K562 (cell line): Measurements from ENCODE around the gene PGS1.

ENCODE experiments used
- EP300 ChIP-seq: IDR thresholded peaks from 2 replicates; pipeline ENCODE4 v1.6.1; 2012; ENCODE audit warnings: low read length, improper control_type of control experiment
- ETV6 ChIP-seq, 3 experiments: fragments of 150-350 bp in 1 of 3; sonication (generic) in 1 of 3; formaldehyde crosslinking in 1 of 3; IDR thresholded peaks; 2 replicates each; pipeline versions ENCODE4 v1.6.1 to v1.8.0; 2014 to 2022; ENCODE audit warnings: borderline replicate concordance in 2 of 3, low read depth in 2 of 3, antibody characterized with exemption in 1 of 3, low read length in 1 of 3, mild to moderate bottlenecking in 1 of 3, missing genetic modification reagents in 1 of 3
- POLR2A ChIP-seq: fragments of 450-650 bp; conservative IDR thresholded peaks from 2 replicates; pipeline ENCODE4 v1.6.1; 2016
- POLR2AphosphoS5 ChIP-seq: IDR thresholded peaks from 2 replicates; pipeline ENCODE4 v1.6.1; 2011; ENCODE audit warnings: mild to moderate bottlenecking, low read depth, low read length, moderate library complexity; ENCODE audit not compliant: control insufficient read depth, insufficient read depth
- SIRT6 ChIP-seq: IDR thresholded peaks from one replicate; pipeline ENCODE4 v1.6.1; 2012; ENCODE audit warnings: low read depth, mild to moderate bottlenecking, control low read depth, inconsistent platforms, low read length, moderate library complexity
- TAF1 ChIP-seq: IDR thresholded peaks from 2 replicates; pipeline ENCODE4 v1.6.1; 2011; ENCODE audit warnings: mild to moderate bottlenecking, low read length, moderate library complexity; ENCODE audit not compliant: insufficient read depth, control insufficient read depth, severe bottlenecking; ENCODE audit errors: extremely low read depth
- ZC3H4 ChIP-seq: sonication (generic); formaldehyde crosslinking; IDR thresholded peaks from 2 replicates; pipeline ENCODE4 v1.9.0; 2021; ENCODE audit warnings: missing genetic modification reagents, borderline replicate concordance
- ZNF384 ChIP-seq: IDR thresholded peaks from 2 replicates; pipeline ENCODE4 v1.6.1; 2012; ENCODE audit warnings: low read depth, low read length, improper control_type of control experiment
- TF ChIP-seq, protein P1 (sequence below): fragments of 200-800 bp; sonication (Bioruptor generic); IDR thresholded peaks from 2 replicates; pipeline ENCODE4 v1.6.1; 2016; ENCODE audit warnings: missing genetic modification characterization, missing compliant biosample characterization
- TF ChIP-seq, protein P2 (sequence below), 3 experiments: IDR thresholded peaks in 2 of 3; conservative IDR thresholded peaks in 1 of 3; 2 replicates each; pipeline ENCODE4 v1.5.1; 2011 to 2012; ENCODE audit warnings: low read length in 3 of 3, mild to moderate bottlenecking in 3 of 3, control low read depth in 2 of 3, improper control_type of control experiment in 1 of 3, inconsistent platforms in 1 of 3, low read depth in 1 of 3, mixed read lengths in 1 of 3, moderate library complexity in 1 of 3; ENCODE audit not compliant: insufficient read depth in 2 of 3

DNA sequence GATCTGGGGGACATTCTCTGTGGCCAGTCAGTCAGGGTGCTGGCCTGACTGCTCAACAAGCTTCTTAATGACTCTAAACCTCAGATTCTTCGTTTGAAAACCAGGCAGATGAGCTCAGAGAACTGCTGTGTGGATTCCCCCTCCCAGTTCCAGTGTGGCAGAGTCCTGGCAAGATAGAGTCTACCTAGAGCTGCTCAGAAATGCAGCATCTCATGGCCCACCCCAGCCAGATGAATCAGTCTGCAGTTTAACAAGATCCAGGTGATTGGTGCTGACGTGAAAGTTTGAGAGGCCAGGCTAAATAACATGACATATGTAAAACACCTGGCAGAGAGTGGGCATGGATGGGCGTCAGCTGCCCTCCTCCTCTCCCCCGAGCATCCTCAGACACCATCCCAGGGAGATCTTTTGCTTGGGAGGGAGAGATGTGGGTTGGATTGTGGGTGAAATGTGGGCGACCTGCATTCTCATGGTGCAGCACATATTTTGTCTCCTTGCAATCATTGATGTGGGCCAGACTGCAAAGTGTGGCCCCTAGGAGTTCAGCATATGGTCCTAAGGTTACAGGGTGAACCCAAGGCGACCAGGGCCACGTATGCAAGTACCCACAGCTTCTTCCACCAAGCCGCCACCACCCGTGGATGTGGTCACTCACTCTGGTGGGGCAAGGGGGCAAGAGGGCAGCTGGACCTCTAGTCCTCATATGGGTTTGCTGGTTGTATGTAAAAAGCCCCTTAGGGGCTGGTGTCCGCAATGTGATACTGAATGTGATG is 38.1 kb upstream of the PGS1 start:
- no peak for TF ChIP-seq POLR2AphosphoS5
- TF ChIP-seq, protein P1, sequence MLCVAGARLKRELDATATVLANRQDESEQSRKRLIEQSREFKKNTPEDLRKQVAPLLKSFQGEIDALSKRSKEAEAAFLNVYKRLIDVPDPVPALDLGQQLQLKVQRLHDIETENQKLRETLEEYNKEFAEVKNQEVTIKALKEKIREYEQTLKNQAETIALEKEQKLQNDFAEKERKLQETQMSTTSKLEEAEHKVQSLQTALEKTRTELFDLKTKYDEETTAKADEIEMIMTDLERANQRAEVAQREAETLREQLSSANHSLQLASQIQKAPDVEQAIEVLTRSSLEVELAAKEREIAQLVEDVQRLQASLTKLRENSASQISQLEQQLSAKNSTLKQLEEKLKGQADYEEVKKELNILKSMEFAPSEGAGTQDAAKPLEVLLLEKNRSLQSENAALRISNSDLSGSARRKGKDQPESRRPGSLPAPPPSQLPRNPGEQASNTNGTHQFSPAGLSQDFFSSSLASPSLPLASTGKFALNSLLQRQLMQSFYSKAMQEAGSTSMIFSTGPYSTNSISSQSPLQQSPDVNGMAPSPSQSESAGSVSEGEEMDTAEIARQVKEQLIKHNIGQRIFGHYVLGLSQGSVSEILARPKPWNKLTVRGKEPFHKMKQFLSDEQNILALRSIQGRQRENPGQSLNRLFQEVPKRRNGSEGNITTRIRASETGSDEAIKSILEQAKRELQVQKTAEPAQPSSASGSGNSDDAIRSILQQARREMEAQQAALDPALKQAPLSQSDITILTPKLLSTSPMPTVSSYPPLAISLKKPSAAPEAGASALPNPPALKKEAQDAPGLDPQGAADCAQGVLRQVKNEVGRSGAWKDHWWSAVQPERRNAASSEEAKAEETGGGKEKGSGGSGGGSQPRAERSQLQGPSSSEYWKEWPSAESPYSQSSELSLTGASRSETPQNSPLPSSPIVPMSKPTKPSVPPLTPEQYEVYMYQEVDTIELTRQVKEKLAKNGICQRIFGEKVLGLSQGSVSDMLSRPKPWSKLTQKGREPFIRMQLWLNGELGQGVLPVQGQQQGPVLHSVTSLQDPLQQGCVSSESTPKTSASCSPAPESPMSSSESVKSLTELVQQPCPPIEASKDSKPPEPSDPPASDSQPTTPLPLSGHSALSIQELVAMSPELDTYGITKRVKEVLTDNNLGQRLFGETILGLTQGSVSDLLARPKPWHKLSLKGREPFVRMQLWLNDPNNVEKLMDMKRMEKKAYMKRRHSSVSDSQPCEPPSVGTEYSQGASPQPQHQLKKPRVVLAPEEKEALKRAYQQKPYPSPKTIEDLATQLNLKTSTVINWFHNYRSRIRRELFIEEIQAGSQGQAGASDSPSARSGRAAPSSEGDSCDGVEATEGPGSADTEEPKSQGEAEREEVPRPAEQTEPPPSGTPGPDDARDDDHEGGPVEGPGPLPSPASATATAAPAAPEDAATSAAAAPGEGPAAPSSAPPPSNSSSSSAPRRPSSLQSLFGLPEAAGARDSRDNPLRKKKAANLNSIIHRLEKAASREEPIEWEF, result no peak
- TF ChIP-seq TAF1, result no peak
- TF ChIP-seq SIRT6, result no peak
- TF ChIP-seq, protein P2, sequence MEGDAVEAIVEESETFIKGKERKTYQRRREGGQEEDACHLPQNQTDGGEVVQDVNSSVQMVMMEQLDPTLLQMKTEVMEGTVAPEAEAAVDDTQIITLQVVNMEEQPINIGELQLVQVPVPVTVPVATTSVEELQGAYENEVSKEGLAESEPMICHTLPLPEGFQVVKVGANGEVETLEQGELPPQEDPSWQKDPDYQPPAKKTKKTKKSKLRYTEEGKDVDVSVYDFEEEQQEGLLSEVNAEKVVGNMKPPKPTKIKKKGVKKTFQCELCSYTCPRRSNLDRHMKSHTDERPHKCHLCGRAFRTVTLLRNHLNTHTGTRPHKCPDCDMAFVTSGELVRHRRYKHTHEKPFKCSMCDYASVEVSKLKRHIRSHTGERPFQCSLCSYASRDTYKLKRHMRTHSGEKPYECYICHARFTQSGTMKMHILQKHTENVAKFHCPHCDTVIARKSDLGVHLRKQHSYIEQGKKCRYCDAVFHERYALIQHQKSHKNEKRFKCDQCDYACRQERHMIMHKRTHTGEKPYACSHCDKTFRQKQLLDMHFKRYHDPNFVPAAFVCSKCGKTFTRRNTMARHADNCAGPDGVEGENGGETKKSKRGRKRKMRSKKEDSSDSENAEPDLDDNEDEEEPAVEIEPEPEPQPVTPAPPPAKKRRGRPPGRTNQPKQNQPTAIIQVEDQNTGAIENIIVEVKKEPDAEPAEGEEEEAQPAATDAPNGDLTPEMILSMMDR (IDR thresholded peaks at IDR 0.05 in 2 of 3, conservative IDR thresholded peaks at IDR 0.05 in 1 of 3; ENCODE audit: insufficient read depth in 2 of 3, low read depth in 1 of 3, low read length in 3 of 3), result no peak
- TF ChIP-seq ZNF384, result no peak
- no peak for TF ChIP-seq POLR2A
- no peak for TF ChIP-seq ETV6 (IDR thresholded peaks at IDR 0.05; ENCODE audit: borderline replicate concordance in 1 of 2, low read depth in 2 of 2, low read length in 1 of 2)
- no peak for TF ChIP-seq ETV6 (CRISPR knock-in tag; IDR thresholded peaks at IDR 0.05; ENCODE audit: borderline replicate concordance)
- TF ChIP-seq EP300, result no peak
- TF ChIP-seq ZC3H4 (CRISPR knock-in tag), result no peak
